HG03025 (cell line): Measurements from ENCODE around the gene AR.

ENCODE experiments used
- ATAC-seq: cut with Tn5 transposase; IDR thresholded peaks from one replicate; pipeline ENCODE4 v1.9.1; 2021; ENCODE audit warnings: mild to moderate bottlenecking, moderate library complexity; ENCODE audit not compliant: unreplicated experiment, low FRiP score

Gene AR, protein sequence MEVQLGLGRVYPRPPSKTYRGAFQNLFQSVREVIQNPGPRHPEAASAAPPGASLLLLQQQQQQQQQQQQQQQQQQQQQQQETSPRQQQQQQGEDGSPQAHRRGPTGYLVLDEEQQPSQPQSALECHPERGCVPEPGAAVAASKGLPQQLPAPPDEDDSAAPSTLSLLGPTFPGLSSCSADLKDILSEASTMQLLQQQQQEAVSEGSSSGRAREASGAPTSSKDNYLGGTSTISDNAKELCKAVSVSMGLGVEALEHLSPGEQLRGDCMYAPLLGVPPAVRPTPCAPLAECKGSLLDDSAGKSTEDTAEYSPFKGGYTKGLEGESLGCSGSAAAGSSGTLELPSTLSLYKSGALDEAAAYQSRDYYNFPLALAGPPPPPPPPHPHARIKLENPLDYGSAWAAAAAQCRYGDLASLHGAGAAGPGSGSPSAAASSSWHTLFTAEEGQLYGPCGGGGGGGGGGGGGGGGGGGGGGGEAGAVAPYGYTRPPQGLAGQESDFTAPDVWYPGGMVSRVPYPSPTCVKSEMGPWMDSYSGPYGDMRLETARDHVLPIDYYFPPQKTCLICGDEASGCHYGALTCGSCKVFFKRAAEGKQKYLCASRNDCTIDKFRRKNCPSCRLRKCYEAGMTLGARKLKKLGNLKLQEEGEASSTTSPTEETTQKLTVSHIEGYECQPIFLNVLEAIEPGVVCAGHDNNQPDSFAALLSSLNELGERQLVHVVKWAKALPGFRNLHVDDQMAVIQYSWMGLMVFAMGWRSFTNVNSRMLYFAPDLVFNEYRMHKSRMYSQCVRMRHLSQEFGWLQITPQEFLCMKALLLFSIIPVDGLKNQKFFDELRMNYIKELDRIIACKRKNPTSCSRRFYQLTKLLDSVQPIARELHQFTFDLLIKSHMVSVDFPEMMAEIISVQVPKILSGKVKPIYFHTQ

DNA sequence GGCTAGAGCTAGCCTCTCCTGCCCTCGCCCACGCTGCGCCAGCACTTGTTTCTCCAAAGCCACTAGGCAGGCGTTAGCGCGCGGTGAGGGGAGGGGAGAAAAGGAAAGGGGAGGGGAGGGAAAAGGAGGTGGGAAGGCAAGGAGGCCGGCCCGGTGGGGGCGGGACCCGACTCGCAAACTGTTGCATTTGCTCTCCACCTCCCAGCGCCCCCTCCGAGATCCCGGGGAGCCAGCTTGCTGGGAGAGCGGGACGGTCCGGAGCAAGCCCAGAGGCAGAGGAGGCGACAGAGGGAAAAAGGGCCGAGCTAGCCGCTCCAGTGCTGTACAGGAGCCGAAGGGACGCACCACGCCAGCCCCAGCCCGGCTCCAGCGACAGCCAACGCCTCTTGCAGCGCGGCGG is at the start of gene AR:
Gene AR, plus strand, starts transcription at position 204 of the 400 bp plus-strand sequence. CDS start 1,126 bp downstream, outside the sequence.
- no peak for ATAC-seq

- ATAC-seq = no peak
Observed at GRCh38 chrX:67500617-67501016, 43.2 kb upstream of the AR start.

DNA sequence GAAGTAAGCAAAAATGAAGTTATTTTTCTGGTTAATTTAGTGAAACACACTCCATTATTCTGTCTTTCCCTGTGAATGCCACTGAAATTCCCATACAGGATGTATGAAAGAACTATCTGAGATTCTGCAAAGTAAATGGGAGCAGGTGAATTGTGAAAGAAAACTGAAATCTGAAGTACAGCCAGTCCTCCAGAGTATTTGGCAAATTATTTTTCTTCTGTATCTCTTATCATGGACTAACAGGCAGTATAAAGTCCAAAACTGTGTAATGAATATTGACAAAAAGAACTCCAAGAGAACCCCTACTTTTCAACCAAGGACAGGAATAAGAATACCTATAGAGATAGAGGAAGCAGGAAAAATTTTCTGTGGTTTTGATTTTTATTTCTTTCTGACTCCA is 40.8 kb upstream of the AR start:
- no peak for ATAC-seq

DNA sequence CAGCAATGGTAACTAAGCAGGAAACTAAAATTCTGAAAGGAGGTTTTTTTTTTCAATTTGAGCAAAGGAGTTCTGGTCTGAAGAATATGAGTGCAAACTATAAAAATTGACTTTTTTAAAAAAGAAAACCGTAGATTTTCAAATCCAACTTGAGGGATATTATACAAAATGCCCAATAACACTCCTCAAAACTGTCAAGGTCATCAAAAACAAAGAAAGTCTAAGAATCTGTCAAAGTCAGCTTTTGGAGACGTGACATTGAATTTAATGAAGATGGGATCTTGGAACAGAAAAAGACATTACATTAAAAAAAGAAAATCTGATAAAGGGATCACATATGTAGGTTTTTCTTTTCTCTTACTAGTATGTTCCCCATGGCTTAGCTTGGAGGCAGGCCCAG is 40.4 kb upstream of the AR start:
- ATAC-seq = no peak

DNA sequence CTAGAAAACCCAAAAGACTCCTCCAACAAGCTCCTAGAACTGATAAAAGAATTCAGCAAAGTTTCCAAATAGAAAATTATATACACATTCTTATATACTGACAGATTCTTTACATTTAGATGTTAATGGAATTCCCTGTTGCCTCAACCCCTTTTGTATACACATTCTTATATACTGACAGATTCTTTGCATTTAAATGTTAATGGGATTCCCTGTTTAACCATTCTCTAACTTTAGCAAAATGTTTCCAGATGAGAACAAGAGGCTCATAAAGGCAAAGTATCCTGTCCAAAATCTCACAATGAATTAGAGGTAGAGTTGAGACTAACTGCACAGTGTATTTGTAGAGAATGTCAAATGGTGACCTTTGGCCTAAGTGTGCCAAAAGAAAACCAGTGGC is 23.1 kb upstream of the AR start:
- no peak for ATAC-seq

DNA sequence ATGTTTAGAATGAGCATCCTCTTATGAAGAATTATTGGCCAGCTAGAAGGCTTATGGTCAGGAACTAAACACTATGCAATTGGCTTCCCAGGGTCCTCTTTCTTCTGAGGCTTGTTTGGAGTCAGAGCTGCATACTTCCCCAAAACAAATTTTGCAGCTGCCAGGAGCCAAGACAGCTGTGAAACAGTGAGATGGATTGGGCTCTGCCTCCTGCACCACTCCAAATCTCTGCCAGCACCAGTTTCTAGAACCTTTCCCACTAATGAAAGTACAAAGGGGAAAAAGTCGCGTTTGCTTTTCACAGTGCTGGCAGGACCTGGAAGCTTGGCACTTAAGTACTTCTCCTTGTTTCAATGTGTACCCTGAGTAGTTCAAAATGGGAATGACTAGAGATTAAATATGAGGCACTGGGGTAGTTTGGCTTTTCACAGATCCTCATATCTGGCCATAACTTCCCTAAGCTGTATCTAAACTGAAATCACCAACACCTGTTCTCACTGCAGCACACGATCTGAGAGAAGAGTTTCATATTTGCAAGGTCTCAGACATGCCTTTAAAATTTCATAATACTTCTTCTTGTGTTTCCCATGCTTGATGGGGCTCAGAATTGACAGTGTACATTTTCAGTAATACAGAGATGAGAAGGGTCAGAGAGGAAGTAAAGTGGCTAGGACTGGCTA is 20.7 kb upstream of the AR start:
- ATAC-seq = no peak

GRCh38 chrX:67523932-67524331 is 19.9 kb upstream of the AR start:
- ATAC-seq = no peak

- ATAC-seq = no peak
Observed at GRCh38 chrX:67524428-67524827, 19.4 kb upstream of the AR start.

DNA sequence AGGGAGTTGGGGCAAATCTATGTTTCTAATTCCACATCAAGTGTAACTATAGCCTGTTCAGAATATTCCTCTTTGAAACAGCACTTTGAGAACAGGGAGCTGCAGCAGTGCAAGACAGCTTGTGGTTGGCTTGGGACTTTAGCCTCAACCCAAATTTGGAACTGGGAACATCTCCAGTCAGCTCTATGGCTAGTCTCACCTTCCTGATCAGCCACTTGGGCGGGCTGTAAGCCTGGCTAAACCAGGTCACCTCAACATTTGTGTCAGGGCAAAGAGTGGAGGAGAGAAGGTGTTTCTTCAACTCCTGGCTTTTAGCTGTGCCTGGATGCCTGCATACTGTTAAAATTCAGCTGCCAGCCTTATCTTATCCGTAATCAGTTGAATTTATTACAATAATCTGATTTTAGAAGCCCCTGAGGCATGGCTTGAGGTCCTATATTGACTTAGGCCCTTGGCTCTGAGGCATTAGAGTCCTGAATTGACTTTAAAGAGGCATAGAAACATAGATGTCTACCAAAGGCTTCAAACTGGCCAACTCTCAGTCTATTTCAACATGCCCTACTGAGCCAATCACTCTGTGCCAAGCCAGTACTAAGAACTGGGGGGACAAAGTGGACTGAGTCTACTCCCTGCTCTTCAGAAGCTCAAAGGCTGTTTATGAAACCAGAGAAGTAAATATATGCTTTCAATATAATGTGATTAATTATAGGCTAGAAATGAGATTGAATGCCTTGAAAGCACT is 18.7 kb upstream of the AR start:
- no peak for ATAC-seq

GRCh38 chrX:67536564-67536963 is 7.3 kb upstream of the AR start:
- no peak for ATAC-seq

- ATAC-seq = no peak
Observed at GRCh38 chrX:67538383-67538782, 5.4 kb upstream of the AR start.

GRCh38 chrX:67544281-67545035 is 637 bp downstream of the AR start:
- ATAC-seq = no peak

DNA sequence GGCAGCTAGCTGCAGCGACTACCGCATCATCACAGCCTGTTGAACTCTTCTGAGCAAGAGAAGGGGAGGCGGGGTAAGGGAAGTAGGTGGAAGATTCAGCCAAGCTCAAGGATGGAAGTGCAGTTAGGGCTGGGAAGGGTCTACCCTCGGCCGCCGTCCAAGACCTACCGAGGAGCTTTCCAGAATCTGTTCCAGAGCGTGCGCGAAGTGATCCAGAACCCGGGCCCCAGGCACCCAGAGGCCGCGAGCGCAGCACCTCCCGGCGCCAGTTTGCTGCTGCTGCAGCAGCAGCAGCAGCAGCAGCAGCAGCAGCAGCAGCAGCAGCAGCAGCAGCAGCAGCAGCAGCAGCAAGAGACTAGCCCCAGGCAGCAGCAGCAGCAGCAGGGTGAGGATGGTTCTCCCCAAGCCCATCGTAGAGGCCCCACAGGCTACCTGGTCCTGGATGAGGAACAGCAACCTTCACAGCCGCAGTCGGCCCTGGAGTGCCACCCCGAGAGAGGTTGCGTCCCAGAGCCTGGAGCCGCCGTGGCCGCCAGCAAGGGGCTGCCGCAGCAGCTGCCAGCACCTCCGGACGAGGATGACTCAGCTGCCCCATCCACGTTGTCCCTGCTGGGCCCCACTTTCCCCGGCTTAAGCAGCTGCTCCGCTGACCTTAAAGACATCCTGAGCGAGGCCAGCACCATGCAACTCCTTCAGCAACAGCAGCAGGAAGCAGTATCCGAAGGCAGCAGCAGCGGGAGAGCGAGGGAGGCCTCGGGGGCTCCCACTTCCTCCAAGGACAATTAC is 1.4 kb downstream of the AR start:
- no peak for ATAC-seq

GRCh38 chrX:67545893-67546495 is 2.2 kb downstream of the AR start:
- no peak for ATAC-seq

DNA sequence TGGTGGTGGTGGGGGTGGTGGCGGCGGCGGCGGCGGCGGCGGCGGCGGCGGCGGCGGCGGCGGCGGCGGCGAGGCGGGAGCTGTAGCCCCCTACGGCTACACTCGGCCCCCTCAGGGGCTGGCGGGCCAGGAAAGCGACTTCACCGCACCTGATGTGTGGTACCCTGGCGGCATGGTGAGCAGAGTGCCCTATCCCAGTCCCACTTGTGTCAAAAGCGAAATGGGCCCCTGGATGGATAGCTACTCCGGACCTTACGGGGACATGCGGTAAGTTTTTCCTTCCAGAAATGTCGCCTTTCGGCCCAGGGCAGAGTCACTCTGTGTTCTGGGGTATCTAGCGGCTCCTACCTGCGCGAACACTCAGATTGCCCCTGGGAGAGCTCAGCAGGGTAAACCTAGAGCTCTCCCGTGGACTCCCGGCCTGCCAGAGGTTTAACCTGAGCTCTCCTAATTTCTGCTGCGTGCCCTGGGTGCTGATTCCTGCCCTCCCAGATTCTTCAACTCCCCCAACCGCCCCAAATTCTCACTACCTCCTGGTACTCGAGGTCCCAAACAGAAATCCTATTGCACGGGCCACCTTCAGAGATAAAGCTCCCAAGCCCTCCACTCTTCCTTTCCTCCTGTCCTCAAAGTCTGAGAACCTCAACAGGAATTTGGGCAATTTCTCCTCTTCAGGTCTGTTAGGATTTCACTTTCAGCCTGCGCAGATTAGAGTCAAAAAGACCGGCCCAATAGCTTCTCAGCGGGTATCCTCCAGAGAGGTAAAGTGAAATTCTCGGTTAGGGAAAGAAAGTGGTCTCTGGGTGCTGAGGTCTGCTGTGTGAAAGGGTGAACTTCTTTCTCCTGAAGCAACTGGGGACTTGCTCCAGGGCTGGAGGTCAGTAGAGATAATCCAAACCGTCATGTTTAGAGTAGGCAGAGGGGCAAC is 2.9 kb downstream of the AR start:
- no peak for ATAC-seq

DNA sequence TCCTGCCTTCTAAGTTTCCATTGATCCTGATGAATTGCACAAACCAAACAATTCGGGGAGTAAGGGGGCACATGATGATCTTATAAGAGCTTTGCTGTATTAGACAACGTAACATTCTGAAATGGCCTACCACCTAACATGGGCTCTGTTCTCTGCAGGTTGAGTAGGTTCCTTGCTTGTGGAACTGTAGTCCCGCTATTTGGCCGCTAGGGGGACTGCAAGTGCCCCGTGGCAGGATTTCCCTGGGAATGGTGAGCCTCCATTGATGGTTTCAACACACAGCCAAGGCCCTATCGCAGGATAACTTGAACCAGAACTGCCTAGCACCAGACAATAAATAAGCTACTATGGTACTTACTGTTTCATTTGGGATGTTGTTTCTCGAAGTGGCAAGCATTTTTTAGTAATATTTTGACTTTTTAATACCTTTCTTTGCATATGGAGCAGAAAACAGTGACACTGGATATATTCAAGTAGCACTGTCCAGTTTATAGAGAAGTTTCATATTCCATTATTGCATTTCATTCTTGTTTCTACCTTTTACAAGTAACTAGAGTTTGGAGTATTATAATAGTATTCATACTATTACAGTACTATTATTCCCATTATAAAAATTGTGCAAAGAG is 11.9 kb downstream of the AR start:
- peak; percentile 51 for ATAC-seq

- ATAC-seq = no peak
Observed at GRCh38 chrX:67558267-67558666, 14.4 kb downstream of the AR start.
